ENCODE measurements around the gene ATP10B. TPM values are rescaled to one million over a fixed set of nuclear protein-coding genes. Genes with fewer than 3 reads are reported as not detected.

Gene ATP10B
- total RNA-seq, 2 donors from 2014 or later = 0.99 TPM; not detected in 1

DNA sequence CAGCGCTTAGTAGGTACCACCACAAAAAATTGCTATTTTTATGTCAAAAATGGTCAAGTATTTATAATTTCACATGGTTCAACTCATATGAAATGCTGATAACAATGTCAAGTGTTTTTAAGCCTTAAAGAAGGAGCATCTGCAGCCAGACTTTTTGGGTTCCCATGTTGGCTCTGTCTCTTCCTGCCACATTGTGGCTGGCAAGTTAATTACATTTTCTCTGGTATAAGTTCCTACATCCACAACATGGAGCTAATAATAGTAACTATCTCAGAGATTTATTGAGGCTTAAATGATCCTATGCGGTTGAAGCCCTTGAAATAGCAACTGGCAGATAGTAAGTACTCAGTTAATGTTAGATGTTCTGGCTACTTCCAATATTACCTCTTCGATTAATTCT is 5.4 kb downstream of the ATP10B start:
- Histone ChIP-seq H3K9me3 (no peaks in the 10 kb centered on the region), H3K4me3 (no peak overlapping the region), H3K27ac (no peak overlapping the region), H3K4me1 (ENCODE audit: control insufficient read depth in 1 of 2, low read depth in 2 of 2) (no peaks in the 10 kb centered on the region), H3K36me3 (no peaks in the 10 kb centered on the region), H3K27me3 (replicated peaks; ENCODE audit: insufficient read depth) (no peaks in the 10 kb centered on the region)
- DNase-seq (ENCODE audit: low spot score) (no peak), ATAC-seq (ENCODE audit: insufficient number of reproducible peaks, low FRiP score, low read depth) (no peak)
- TF ChIP-seq, protein P1, sequence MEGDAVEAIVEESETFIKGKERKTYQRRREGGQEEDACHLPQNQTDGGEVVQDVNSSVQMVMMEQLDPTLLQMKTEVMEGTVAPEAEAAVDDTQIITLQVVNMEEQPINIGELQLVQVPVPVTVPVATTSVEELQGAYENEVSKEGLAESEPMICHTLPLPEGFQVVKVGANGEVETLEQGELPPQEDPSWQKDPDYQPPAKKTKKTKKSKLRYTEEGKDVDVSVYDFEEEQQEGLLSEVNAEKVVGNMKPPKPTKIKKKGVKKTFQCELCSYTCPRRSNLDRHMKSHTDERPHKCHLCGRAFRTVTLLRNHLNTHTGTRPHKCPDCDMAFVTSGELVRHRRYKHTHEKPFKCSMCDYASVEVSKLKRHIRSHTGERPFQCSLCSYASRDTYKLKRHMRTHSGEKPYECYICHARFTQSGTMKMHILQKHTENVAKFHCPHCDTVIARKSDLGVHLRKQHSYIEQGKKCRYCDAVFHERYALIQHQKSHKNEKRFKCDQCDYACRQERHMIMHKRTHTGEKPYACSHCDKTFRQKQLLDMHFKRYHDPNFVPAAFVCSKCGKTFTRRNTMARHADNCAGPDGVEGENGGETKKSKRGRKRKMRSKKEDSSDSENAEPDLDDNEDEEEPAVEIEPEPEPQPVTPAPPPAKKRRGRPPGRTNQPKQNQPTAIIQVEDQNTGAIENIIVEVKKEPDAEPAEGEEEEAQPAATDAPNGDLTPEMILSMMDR (IDR thresholded peaks at IDR 0.05) = no peak

- H3K4me3 ChIP-seq = no peak overlapping the region
- TF ChIP-seq, protein P1 (IDR thresholded peaks at IDR 0.05) = no peak
- DNase-seq (ENCODE audit: low spot score) (no peak), ATAC-seq (ENCODE audit: insufficient number of reproducible peaks, low FRiP score, low read depth) (no peak)
- H3K9me3 ChIP-seq = no peaks in the 10 kb centered on the region
- H3K4me1 ChIP-seq (ENCODE audit: control insufficient read depth in 1 of 2, low read depth in 2 of 2) = no peaks in the 10 kb centered on the region
- H3K36me3 ChIP-seq = no peaks in the 10 kb centered on the region
- no peak overlapping the region for H3K27ac ChIP-seq
- no peaks in the 10 kb centered on the region for H3K27me3 ChIP-seq (replicated peaks; ENCODE audit: insufficient read depth)
Observed at GRCh38 chr5:160844177-160844576, 7.8 kb downstream of the ATP10B start.

GRCh38 chr5:160843240-160843639 is 8.8 kb downstream of the ATP10B start:
- H3K36me3 ChIP-seq = no peaks in the 10 kb centered on the region
- no peak for DNase-seq (ENCODE audit: low spot score)
- TF ChIP-seq, protein P1 (IDR thresholded peaks at IDR 0.05) = no peak
- no peak overlapping the region for H3K27ac ChIP-seq
- ATAC-seq (ENCODE audit: insufficient number of reproducible peaks, low FRiP score, low read depth) = no peak
- H3K4me1 ChIP-seq (ENCODE audit: control insufficient read depth in 1 of 2, low read depth in 2 of 2) = no peaks in the 10 kb centered on the region
- H3K9me3 ChIP-seq = no peaks in the 10 kb centered on the region
- H3K4me3 ChIP-seq = no peak overlapping the region
- no peaks in the 10 kb centered on the region for H3K27me3 ChIP-seq (replicated peaks; ENCODE audit: insufficient read depth)

- Histone ChIP-seq H3K4me3 (no peak overlapping the region), H3K4me1 (ENCODE audit: control insufficient read depth in 1 of 2, low read depth in 2 of 2) (no peaks in the 10 kb centered on the region), H3K27ac (no peak overlapping the region), H3K27me3 (replicated peaks; ENCODE audit: insufficient read depth) (no peaks in the 10 kb centered on the region), H3K9me3 (no peaks in the 10 kb centered on the region), H3K36me3 (no peaks in the 10 kb centered on the region)
- ATAC-seq (ENCODE audit: insufficient number of reproducible peaks, low FRiP score, low read depth) = no peak
- TF ChIP-seq, protein P1 (IDR thresholded peaks at IDR 0.05) = no peak
- DNase-seq (ENCODE audit: low spot score) = no peak
Observed at GRCh38 chr5:160837749-160838593, 14.0 kb downstream of the ATP10B start.

DNA sequence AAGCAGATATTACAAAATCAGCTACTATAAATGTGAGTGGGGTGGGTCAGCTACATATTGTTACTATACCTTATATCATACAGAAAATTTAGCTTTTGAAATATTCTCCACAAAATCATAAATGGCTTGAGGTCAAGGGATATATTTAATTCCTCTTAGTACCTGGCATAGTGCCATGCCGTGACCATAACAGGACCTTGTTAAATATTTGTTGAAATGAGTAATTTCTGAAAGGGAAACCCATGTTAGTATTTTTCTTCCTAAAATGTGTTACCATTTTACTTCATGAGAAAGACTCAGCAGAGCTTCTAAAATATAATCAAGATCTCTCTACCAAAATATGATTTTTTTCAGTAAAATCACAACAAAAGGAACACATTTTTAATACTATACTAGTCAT is 14.8 kb downstream of the ATP10B start:
- ATAC-seq (ENCODE audit: insufficient number of reproducible peaks, low FRiP score, low read depth) (no peak), DNase-seq (ENCODE audit: low spot score) (no peak)
- no peaks in the 10 kb centered on the region for H3K9me3 ChIP-seq
- H3K27ac ChIP-seq = no peak overlapping the region
- no peak overlapping the region for H3K4me3 ChIP-seq
- H3K4me1 ChIP-seq (ENCODE audit: control insufficient read depth in 1 of 2, low read depth in 2 of 2) = no peaks in the 10 kb centered on the region
- no peaks in the 10 kb centered on the region for H3K27me3 ChIP-seq (replicated peaks; ENCODE audit: insufficient read depth)
- H3K36me3 ChIP-seq = no peaks in the 10 kb centered on the region
- TF ChIP-seq, protein P1 (IDR thresholded peaks at IDR 0.05) = no peak

All from thoracic aorta (tissue), 2 donors.